Stimulated activated CD4-positive, alpha-beta T cell treated with anti-CD3 and anti-CD28 coated beads, TNF-alpha, amount 100 ng/mL, for 4 hours (primary cell): ENCODE data around the gene SLC39A6.
"Not testable (repeated sequence)": the region's sequence is repeated elsewhere in the genome, so short reads cannot be mapped to it uniquely, and the experiment has no call there.

Source experiments
- DNase-seq, 3 experiments: peaks; one replicate each; pipeline ENCODE4 v3.0.0-alpha.2; 2020; ENCODE audit warnings: low read depth in 3 of 3

Gene SLC39A6

DNA sequence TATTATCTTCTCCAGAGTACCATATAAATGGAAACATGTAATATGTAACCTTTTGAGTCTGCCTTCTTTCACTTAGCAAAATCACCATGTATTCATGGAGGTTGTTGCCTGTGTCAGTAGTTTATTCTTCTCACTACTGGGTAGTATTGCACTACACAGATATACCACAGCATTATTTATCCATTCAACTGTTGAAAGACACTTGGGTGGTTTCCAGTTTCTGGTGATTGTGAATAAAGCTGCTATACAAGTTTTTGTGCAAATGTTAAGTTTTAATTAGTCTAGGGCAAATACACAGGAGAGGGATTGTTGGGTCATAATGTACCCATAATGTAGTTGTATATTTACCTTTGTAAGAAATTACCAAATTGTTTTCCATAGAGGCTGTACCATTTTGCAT lies 32.2 kb downstream of the SLC39A6 start:
- no peak for DNase-seq

GRCh38 chr18:36095936-36096519 lies 33.1 kb downstream of the SLC39A6 start:
- DNase-seq, result no peak

DNA sequence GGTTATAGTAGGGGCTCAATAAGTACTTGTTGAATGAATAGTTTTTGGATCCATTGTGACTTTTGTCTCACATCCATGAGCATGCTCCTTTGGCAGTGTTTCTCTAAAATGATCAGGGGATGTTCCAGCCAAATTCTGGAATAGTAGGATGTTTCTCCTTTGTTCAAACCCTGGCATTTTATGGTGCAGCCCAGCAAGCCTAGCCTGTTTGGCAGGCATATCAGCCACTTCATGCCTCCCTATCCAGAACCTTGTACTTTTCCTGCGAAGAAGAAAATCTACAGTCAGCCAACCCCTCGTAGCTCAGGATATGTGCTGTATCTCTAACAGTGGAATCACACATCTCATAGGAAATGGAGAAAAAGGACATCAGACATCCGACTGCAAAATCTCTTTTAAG lies 34.7 kb downstream of the SLC39A6 start:
- no peak for DNase-seq

- DNase-seq, result not testable (repeated sequence)
These were observed 37.0 kb downstream of the SLC39A6 start for GRCh38 chr18:36092116-36092515.

GRCh38 chr18:36089001-36089400 lies 40.1 kb downstream of the SLC39A6 start:
- no peak for DNase-seq

GRCh38 chr18:36088256-36088655 lies 40.9 kb downstream of the SLC39A6 start:
- no peak for DNase-seq

DNA sequence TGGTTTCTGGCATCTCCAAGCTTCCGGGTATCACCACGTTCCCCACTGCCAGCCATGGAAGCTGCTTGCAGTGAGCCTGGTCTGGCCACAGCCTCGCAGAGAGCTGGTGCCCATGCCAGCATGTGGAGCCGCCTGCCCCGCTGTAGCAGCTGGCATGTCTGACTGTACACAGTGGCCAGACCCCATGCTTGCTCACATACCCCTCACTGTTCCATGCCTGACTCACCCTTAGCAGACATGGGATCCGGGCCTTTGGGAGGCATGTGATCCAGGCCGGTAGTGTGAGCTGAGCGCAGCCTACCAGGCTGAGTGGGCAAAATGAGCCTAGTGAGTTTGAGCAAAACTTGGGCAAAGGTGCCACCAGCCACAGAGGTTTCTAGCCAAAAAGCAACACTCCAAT lies 43.0 kb downstream of the SLC39A6 start:
- no peak for DNase-seq

DNA sequence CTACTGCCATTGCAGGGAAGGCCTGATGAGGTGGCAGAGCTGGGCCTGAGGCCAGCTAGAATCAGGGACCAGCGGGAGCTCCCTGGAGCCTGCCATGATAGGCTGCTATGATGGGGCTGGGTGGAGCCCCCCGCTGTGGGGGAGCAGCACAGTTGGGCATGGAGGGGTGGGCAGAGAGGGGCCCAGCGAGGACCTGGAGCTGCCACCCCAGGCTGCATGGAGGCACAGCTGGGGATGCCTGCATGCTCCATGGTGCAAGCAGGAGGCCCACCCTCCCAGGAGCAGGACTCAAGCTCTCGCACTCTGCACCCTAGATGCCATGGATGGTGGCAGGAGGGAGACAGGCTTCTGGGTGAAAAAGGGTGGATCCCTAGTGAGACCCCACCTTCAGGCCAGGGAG lies 43.9 kb downstream of the SLC39A6 start:
- no peak for DNase-seq

- DNase-seq, result no peak
These were observed 45.4 kb downstream of the SLC39A6 start for GRCh38 chr18:36083729-36084128.

GRCh38 chr18:36081118-36081517 lies 48.0 kb downstream of the SLC39A6 start:
- not testable (repeated sequence) for DNase-seq

- no peak for DNase-seq
These were observed 50.2 kb downstream of the SLC39A6 start for GRCh38 chr18:36078751-36079529.

DNA sequence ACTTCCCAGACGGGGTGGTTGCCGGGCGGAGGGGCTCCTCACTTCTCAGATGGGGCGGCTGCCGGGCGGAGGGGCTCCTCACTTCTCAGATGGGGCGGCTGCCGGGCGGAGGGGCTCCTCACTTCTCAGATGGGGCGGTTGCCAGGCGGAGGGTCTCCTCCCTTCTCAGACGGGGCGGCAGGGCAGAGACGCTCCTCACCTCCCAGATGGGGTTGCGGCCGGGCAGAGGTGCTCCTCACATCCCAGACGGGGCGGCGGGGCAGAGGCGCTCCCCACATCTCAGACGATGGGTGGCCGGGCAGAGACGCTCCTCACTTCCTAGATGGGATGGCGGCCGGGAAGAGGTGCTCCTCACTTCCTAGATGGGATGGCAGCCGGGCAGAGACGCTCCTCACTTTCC lies 51.4 kb downstream of the SLC39A6 start:
- DNase-seq, result not testable (repeated sequence)

DNA sequence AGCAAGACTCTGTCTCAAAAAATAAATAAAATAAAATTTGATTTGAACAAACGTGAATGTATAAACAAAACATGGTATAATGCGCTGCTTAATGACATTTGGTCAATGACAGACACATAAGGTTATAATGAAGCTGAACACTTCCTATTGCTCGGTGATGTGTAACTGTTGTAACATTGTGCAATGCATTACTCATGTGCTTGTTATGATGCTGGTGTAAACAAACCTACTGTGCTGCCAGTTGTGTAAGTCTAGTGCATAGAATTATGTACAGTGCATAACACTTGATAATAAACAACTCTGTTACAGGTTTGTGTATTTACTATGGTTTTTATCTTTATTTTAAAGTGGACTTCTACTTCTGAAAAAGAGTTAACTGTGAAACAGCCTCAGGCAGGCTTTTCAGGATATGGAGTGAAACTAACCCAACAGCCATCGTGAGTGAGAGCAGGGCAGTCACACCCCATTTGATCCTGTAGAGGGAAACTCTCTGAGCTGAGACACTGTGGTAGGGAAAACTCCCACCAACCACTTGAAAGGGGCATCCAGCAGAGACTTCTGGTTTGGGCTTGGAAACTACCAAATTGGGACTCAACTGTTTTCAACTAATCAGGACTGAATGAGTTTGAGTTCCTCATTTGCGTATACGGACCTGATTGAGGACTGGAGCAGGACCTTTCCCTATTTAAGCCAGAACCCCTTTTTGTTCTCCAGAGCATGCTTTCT lies 53.1 kb downstream of the SLC39A6 start:
- DNase-seq, result no peak

GRCh38 chr18:36074435-36074834 lies 54.7 kb downstream of the SLC39A6 start:
- DNase-seq, result no peak

GRCh38 chr18:36073676-36074075 lies 55.5 kb downstream of the SLC39A6 start:
- DNase-seq, result no peak

DNA sequence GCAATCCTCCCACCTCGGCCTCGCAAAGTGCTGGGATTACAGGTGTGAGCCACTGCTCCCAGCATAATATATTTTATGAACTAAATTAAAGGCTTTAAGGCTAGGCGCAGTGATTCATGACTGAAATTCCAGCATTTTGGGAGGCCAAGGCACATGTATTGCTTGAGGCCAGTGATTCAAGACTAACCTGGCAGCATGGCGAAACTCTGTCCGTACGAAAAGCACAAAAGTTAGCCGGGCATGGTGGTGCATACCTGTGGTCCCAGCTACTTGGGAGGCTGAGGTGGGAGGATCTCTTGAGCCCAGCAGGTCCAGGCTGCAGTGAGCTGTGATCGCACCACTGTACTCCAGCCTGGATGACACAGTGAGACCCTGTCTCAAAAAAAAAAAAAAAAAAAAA lies 56.7 kb downstream of the SLC39A6 start:
- DNase-seq, result not testable (repeated sequence)

DNA sequence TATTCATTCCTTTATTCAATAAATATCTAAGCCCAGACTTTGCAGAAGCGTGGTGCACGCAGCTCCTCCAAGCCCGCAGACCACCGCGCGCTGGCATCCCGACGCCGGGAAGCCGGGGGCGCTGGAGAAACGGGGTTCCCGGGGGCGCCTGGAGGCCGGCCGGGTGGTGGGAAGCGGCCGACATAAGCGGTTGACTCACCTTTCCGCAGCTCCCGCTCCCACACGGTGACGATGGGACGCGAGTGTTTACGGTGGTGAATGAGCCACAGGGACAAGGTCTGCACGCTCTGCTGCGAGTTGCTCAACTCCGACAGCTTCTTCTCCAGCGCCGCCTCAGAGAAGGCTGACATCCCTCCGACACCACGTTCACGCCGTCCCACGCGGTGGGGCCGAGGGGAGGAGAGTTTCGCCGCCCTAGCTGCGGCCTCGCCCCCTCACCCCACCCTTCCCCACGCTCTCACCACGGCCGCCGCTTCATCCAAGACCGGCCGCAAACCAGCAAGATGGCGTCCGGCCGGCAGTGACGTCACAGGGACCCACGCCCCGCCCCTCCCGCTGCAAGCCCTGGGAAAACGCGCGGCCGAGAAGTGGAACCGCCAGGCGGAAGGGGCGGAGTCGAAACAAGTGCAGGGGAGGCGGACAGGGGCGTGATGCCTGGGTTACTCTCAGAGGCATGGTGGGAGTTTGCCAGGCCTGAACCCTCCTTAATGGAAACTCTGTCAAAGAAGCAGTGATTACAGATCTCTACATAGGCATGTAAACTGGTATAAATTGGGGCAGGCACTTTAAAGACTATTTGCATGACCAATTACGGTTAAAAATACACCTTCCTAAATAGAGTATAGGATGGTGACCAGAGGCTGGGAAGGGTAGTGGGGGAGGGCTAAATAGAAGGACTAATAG lies 61.8 kb downstream of the SLC39A6 start, which contains the start of gene RPRD1A:
RPRD1A (minus strand) TSS at position 505 of the 903 bp plus-strand sequence; CDS start at position 350, 155 bp downstream.
- peak; percentile 97 to 98 (median 97) for DNase-seq

GRCh38 chr18:36066686-36067054 lies 62.5 kb downstream of the SLC39A6 start:
- no peak for DNase-seq

- DNase-seq, result no peak
These were observed 63.1 kb downstream of the SLC39A6 start for GRCh38 chr18:36066001-36066400.

- not testable (repeated sequence) for DNase-seq
These were observed 64.4 kb downstream of the SLC39A6 start for GRCh38 chr18:36064809-36065079.

- DNase-seq, result no peak
These were observed 64.9 kb downstream of the SLC39A6 start for GRCh38 chr18:36064027-36064808.
